T-helper 17 cell (primary cell): ENCODE measurements around the gene FBXO40. TPM values are rescaled to one million over a fixed set of nuclear protein-coding genes. Genes with fewer than 3 reads are reported as not detected.

ENCODE experiments used
- ATAC-seq: fragments of 150-1000 bp; cut with Tn5 transposase; 2 replicates; pipeline ENCODE4 v1.10.0; 2021; ENCODE audit warnings: mild to moderate bottlenecking, moderate library complexity
- DNase-seq, 3 donors: peaks; one replicate each; pipeline versions ENCODE4 v3.0.0 to v3.0.0-alpha.2; 2020 to 2021
- H3K9me3 ChIP-seq: one replicate; pipeline ENCODE4 v1.7.0; 2013; ENCODE audit warnings: low read length, mild to moderate bottlenecking; ENCODE audit not compliant: control insufficient read depth, poor library complexity, severe bottlenecking
- H3K27ac Mint-ChIP-seq: one replicate; pipeline ENCODE4 v1.8.0; 2022; ENCODE audit warnings: mild to moderate bottlenecking, moderate library complexity, mixed read lengths
- H3K27me3 Mint-ChIP-seq: one replicate; pipeline ENCODE4 v1.8.0; 2022; ENCODE audit warnings: mixed read lengths
- H3K36me3 Mint-ChIP-seq: one replicate; pipeline ENCODE4 v1.8.0; 2022; ENCODE audit warnings: low read depth, mixed read lengths
- H3K4me1 Mint-ChIP-seq: one replicate; pipeline ENCODE4 v1.8.0; 2022; ENCODE audit warnings: mild to moderate bottlenecking, mixed read lengths
- H3K4me3 Mint-ChIP-seq: one replicate; pipeline ENCODE4 v1.8.0; 2022; ENCODE audit warnings: mild to moderate bottlenecking, moderate library complexity, mixed read lengths
- total RNA-seq, 4 donors: library from RNA in 2 of 4; stranded (reverse) in 2 of 4; gene quantifications; one replicate each; pipeline ENCODE4 v1.2.3 and lab custom pipeline; 2022 to 2026

Gene FBXO40
- total RNA-seq, 2 donors from 2014 or later: 0.39 TPM; not detected in 1

DNA sequence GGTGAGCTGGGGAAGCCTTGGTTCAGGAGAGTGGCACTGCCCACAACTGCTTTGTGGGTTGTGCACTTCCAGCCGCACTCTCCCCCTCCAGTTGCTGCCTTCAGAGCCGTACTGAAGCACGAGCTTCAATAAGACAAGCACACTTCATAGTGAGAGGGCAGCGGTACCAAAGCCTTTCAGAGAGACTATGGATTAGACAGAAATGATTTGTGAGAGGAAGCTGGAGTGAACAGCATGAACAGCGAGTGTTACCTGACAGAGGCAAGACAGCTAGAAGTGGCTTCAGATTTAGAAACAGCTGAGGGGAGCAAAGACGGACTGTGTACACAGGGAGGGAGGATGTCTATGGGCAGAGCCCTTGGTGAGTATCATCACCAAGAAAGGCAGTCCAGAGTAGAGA is 36.4 kb downstream of the FBXO40 start:
- DNase-seq (no peak), ATAC-seq (no peak)
- Mint-ChIP-seq H3K27ac (peak overlapping the region; percentile 2), H3K27me3 (no peaks in the 10 kb centered on the region), H3K4me1 (peaks cover 7% of the 10 kb centered on the region), H3K36me3 (peaks cover 15% of the 10 kb centered on the region), H3K4me3 (no peak overlapping the region)
- no peaks in the 10 kb centered on the region for H3K9me3 ChIP-seq

DNA sequence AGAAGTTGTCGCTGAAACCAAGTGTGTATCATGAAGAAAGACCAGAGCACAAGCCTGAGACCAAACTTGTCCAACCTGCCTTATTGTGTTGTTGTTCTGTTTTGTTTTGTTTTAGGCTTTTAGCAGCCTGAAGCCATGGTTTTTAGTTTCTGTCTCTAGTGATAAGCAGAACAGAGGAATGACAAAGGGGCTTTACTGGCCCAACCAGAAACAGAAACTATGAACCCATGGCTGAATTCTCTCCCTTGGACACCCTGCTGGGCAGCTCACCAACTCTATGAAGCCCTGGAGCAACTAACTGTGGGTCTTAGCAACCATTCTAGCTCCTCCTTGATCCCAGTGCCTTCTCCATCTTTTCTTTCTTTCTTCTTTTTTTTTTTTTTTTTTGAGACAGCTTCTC is 37.2 kb downstream of the FBXO40 start:
- Mint-ChIP-seq H3K4me3 (no peak overlapping the region), H3K27me3 (no peaks in the 10 kb centered on the region), H3K27ac (peak overlapping the region; percentile 79), H3K36me3 (peaks cover 20% of the 10 kb centered on the region), H3K4me1 (peaks cover 10% of the 10 kb centered on the region)
- DNase-seq (no peak), ATAC-seq (no peak)
- H3K9me3 ChIP-seq: no peaks in the 10 kb centered on the region

DNA sequence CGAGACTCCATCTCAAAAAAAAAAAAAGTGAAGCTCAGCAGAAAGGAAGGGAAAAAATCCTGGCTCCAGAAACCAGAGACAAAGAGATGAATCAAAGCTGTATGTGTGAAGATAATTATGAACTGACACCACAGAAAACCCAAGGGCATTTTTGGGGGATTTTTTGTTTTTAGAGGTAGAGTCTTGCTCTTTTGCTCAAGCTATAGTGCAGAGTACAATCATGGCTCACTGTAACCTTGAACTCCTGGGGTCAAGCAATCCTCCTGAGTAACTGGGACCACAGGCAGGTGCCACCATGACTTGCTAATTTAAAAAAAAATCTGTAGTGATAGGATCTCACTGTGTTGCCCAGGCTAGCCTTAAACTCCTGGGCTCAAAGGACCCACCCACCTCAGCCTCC is 44.7 kb downstream of the FBXO40 start:
- H3K9me3 ChIP-seq: no peaks in the 10 kb centered on the region
- Mint-ChIP-seq H3K4me1 (peaks cover 23% of the 10 kb centered on the region), H3K36me3 (peaks cover 27% of the 10 kb centered on the region), H3K4me3 (no peak overlapping the region), H3K27ac (peak overlapping the region; percentile 24), H3K27me3 (no peaks in the 10 kb centered on the region)
- no peak for ATAC-seq
- DNase-seq: no peak

DNA sequence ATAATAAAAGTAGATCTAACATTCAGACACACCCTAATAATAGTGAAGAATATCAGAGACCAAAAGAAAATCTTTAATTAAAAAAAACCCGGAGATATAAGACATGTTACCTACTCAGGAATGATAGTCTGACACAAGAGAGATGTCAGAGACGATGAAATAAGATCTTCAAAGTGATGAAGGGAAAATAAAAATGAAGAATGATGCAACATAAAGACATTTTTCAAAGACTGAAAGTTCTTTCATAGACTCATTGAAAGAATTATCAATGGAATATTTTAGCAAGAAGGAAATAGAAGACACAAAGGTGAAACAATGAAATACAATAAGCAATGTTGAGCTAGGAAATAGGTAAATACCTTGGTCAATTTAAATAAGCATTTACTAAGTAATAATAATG is 47.9 kb downstream of the FBXO40 start:
- DNase-seq (no peak), ATAC-seq (no peak)
- peak overlapping the region; percentile 39 for H3K27ac Mint-ChIP-seq
- H3K4me3 Mint-ChIP-seq: no peak overlapping the region
- peaks cover 16% of the 10 kb centered on the region for H3K36me3 Mint-ChIP-seq
- H3K27me3 Mint-ChIP-seq: no peaks in the 10 kb centered on the region
- H3K4me1 Mint-ChIP-seq: peaks cover 21% of the 10 kb centered on the region
- H3K9me3 ChIP-seq: no peaks in the 10 kb centered on the region

DNA sequence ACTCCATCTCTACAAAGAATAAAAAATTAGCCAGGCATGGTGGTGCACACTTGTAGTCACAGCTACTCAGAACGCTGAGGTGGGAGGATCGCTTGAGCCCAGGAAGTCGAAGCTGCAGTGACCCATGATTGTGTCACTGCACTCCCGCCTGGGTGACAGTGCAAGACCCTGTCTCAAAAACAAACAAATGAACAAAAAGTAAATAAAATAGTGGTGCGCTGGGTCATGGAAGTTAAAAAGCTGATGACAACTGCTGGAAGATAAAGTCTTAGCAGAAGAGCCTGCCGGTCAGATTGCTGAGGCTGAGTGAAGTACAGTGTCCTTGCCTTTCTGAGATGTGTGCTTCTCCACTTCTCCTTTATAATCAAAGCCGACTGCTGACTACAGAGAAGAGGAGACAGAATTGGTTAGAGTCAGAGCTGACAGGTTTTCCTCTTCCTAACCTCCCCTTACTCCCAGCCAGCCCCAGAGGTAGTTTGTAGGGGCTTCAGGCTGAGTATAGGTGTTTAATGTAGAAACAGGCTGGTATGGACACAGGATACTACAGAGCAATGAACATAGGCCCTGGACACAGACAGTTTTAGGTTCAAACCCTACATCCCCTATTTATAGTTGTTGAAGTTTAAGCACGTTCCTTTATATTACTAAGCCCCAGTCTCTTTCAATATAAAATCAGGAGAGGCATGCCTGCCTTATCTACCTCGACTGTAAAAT is 49.6 kb downstream of the FBXO40 start:
- Mint-ChIP-seq H3K27me3 (no peaks in the 10 kb centered on the region), H3K4me1 (peaks cover 11% of the 10 kb centered on the region), H3K36me3 (peaks cover 11% of the 10 kb centered on the region), H3K4me3 (no peak overlapping the region), H3K27ac (no peak overlapping the region)
- ATAC-seq: no peak
- H3K9me3 ChIP-seq: no peaks in the 10 kb centered on the region
- DNase-seq: no peak

DNA sequence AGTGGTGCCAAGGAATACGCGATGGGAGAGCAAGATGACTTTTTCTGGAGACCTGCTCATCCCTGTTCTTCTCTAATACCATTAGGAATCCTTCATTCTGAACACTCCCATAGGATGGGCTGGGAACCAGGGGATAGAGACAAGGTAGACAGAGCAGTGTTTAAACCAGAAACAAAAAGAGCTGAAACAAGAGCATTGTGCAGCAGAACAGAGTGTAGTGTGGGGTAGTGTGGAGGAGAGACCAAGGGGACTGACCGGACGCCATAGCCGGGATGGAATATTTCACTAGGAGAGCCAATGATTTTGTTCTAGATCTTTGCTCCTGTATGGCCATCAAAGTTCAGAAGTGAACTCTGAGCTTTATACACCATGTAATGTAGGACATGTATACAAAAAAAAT is 51.9 kb downstream of the FBXO40 start:
- DNase-seq: no peak
- ATAC-seq: no peak
- no peak overlapping the region for H3K4me3 Mint-ChIP-seq
- peaks cover 11% of the 10 kb centered on the region for H3K36me3 Mint-ChIP-seq
- no peaks in the 10 kb centered on the region for H3K27me3 Mint-ChIP-seq
- peaks cover 17% of the 10 kb centered on the region for H3K4me1 Mint-ChIP-seq
- H3K27ac Mint-ChIP-seq: no peak overlapping the region
- no peaks in the 10 kb centered on the region for H3K9me3 ChIP-seq

DNA sequence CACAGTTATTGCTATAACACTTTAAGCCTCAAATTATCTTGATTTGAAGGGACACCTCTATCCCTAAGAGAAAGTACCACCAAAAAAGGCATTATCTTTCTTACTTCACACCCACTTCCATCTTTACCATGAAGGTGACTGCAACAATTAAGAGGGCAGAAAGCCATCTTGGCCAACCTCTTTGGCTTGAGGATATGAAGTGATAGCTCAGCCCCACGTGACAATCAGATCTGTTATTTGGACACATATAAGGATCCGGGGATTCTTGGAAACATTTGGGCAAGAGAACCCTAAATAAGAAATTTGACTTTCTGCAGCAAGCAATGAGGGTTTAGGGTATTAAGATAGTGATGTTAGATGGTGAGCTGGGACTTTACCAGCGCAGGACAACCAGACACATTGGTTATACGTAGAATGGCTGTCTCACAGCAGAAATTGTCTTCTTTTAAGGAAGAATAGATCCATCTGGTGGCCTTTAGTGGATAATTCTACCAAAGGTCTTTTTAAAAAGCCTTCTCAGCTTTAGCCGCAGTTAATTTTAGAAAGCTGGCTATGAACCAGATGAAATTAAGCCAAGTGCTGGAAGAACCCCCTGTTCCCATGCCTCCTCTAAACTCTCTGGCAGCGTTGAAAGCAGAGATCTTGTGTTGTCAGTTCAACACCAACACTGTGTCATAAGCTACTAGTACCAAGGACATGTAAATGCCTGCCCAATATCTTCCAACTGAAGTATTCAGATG is 55.2 kb downstream of the FBXO40 start:
- Mint-ChIP-seq H3K4me1 (peaks cover 20% of the 10 kb centered on the region), H3K27ac (no peak overlapping the region), H3K4me3 (no peak overlapping the region), H3K36me3 (peaks cover 5% of the 10 kb centered on the region), H3K27me3 (no peaks in the 10 kb centered on the region)
- no peaks in the 10 kb centered on the region for H3K9me3 ChIP-seq
- DNase-seq: no peak
- ATAC-seq: no peak

DNA sequence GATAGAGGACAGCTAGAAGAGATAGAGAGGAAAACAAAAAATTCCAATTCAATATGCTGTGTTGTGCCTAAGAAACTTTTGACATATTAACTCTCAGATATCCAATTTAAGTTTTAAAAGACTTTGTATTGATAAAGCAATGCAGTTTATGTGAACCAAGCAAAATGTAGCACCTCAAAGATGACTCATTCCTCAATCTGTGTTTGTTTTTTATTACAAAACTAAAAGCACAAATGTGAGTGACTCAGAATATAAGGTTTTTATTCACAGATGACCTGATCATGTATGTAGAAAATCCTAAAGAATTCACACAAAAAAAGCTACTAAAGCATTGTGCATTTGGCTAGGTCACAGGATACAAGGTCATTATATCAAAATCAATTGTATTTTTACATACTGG is 56.5 kb downstream of the FBXO40 start:
- H3K27me3 Mint-ChIP-seq: no peaks in the 10 kb centered on the region
- no peak for ATAC-seq
- H3K4me1 Mint-ChIP-seq: peaks cover 24% of the 10 kb centered on the region
- H3K27ac Mint-ChIP-seq: peak overlapping the region; percentile 49
- H3K36me3 Mint-ChIP-seq: peaks cover 5% of the 10 kb centered on the region
- no peak overlapping the region for H3K4me3 Mint-ChIP-seq
- no peaks in the 10 kb centered on the region for H3K9me3 ChIP-seq
- DNase-seq: no peak

DNA sequence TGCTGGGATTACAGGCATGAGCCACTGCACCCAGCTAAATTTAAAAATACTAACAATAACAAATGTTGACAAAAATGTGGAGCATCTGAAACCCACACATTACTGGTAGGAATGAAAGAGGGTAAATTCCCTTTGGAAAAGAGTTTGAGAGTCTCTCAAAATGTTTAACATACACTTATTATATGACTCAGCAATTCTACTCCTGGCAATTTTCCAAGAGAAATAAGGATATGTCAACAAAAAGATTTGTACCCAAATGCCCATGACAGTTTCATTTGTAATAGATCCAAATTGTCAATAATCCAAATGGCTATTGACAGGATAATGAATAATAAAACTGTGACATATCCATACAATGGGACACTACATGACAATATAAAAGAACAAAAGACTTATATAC is 58.5 kb downstream of the FBXO40 start:
- ATAC-seq: no peak
- H3K4me3 Mint-ChIP-seq: peak overlapping the region; percentile 19
- DNase-seq: no peak
- H3K27ac Mint-ChIP-seq: peak overlapping the region; percentile 49
- peaks cover 33% of the 10 kb centered on the region for H3K4me1 Mint-ChIP-seq
- peaks cover 4% of the 10 kb centered on the region for H3K36me3 Mint-ChIP-seq
- no peaks in the 10 kb centered on the region for H3K9me3 ChIP-seq
- no peaks in the 10 kb centered on the region for H3K27me3 Mint-ChIP-seq

DNA sequence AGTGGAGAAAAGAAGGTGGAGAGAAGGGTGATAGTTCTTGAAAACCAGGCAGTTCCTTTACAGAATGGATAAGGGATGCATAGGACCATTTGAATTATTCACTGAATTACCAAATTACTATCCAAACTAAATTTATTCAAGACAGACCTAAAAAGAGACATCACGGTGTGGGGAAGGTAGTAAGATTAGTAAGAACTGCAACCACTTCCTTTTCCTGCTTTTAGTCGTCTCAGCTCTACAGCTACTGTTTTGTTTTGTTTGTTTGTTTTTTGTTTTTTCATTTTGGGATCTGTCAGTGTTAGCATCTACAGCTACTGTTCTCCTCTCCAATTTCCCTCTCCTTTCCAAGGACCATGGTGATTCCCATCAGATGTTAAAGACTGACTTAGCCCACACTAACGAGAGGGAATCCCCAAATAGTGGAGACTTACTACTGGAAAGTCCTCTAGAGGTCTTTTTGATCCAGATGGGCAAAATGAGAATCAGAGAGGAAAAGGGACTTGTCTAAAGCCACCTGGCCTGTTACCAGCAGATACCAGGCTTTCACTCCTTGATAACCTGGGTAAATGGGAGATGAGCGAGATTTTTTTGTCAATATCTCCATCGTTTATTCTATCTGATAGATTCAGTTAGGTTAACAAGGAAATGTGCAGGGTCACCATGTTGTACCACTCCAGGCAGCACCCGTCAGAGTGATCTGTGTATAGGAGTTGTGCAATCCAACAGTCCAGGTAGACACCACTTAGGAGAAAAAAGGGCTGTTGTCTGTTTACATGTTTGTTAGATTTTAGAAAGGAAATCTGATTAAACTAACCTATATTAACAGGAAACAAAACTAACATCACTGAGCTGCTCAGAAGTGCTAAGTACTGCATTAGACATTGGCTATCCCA is 61.6 kb downstream of the FBXO40 start:
- Mint-ChIP-seq H3K27ac (peak overlapping the region; percentile 99), H3K27me3 (no peaks in the 10 kb centered on the region), H3K4me3 (peak overlapping the region; percentile 13), H3K36me3 (peaks cover 10% of the 10 kb centered on the region), H3K4me1 (peaks cover 55% of the 10 kb centered on the region)
- DNase-seq (no peak), ATAC-seq (peak; percentile 87)
- no peaks in the 10 kb centered on the region for H3K9me3 ChIP-seq

DNA sequence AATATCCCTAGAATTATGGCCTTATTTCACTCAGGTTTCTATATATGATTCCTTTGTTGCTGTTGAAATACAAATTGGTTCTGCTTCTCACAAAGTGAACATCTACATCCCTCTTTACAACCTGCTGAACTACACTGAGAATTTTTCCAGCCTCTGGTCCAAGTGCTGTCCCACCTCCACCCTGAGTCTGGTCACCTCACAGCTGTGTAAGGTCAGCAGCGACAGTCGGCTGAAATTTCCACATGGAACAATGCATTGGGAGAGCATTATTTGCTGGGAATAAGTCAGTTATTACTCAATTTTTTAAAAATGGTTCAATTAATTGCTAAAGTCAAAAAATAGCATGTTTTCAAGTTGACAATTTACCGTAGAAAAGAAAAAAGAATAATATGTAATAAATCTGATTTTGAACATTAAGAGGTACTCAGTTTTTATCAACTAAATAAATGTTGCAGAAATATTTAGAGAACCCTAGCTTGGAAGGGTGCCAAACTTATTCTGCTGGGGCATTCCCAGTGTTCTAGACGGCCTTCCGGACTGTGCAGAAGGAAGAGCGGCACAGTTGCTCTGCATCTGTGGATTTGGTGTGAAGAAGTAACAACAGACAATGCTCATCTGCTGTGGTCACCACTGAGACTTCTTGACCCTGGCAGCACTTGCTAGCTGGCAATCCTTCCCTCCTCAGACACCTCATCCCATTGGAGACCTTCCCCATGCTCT is 65.7 kb downstream of the FBXO40 start:
- DNase-seq (no peak), ATAC-seq (no peak)
- Mint-ChIP-seq H3K27me3 (no peaks in the 10 kb centered on the region), H3K4me1 (peaks cover 61% of the 10 kb centered on the region), H3K27ac (peak overlapping the region; percentile 99), H3K4me3 (peak overlapping the region; percentile 96), H3K36me3 (peaks cover 10% of the 10 kb centered on the region)
- H3K9me3 ChIP-seq: no peaks in the 10 kb centered on the region

DNA sequence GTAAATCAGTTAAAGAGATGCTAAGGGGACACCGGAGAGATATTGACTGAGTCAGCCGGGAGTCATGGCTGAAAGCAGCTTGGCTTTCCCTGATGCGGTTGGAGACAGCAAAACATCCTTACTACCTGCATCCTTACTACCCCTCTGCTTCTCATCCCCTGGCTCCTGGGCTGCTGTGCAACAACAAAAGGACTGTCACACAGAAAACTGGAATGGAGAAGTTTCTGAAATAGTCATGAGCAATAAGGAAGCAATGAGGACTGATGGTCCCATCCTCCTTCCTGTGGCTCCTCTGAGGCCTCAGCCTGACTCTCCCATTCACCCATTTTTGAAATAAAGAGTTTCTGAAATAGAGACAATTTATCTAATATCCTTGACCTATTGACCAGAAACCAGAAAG is 66.4 kb downstream of the FBXO40 start:
- no peaks in the 10 kb centered on the region for H3K27me3 Mint-ChIP-seq
- H3K4me3 Mint-ChIP-seq: peak overlapping the region; percentile 96
- no peaks in the 10 kb centered on the region for H3K9me3 ChIP-seq
- DNase-seq (no peak), ATAC-seq (no peak)
- H3K27ac Mint-ChIP-seq: peak overlapping the region; percentile 99
- peaks cover 58% of the 10 kb centered on the region for H3K4me1 Mint-ChIP-seq
- peaks cover 11% of the 10 kb centered on the region for H3K36me3 Mint-ChIP-seq
